A673 (cell line): Measurements from ENCODE around the gene OGFOD2. TPM values are rescaled to one million over a fixed set of nuclear protein-coding genes. Genes with fewer than 3 reads are reported as not detected.

ENCODE experiments used
- BruUV-seq: library from RNA; stranded (reverse); fragments of 400-500 nt; replicated peaks from 2 replicates; lab custom pipeline; 2021; lab: Mats Ljungman, UMichigan
- CTCF ChIA-PET: fragments of 300-600 bp; sonication (Branson Sonifier 250); formaldehyde crosslinking; loops from one replicate; lab custom pipeline; 2022; ENCODE audit warnings: antibody characterized with exemption; lab: Charles Lee
- POLR2A ChIA-PET: fragments of 300-600 bp; sonication (Branson Sonifier 250); formaldehyde crosslinking; loops from one replicate; lab custom pipeline; 2022; ENCODE audit warnings: antibody characterized with exemption; ENCODE audit not compliant: low non-redundant PET; lab: Charles Lee
- DNase-seq: peaks from one replicate; pipeline ENCODE4 v3.0.0-alpha.2; 2015; ENCODE audit warnings: low spot score
- H3K27ac ChIP-seq: fragments of 200-600 bp; sonication (generic); 2 replicates; pipeline ENCODE4 v1.5.1; 2016; ENCODE audit warnings: mixed run types, low read depth, mild to moderate bottlenecking, mixed read lengths, antibody characterized with exemption, low read length; ENCODE audit not compliant: poor library complexity, severe bottlenecking
- H3K27me3 ChIP-seq: fragments of 200-600 bp; sonication (generic); replicated peaks from 2 replicates; pipeline ENCODE4 v1.6.1; 2017; ENCODE audit warnings: mixed run types, low read depth, mild to moderate bottlenecking, mixed read lengths, antibody characterized with exemption, low read length; ENCODE audit not compliant: insufficient read depth, poor library complexity
- H3K36me3 ChIP-seq: fragments of 200-600 bp; sonication (generic); 2 replicates; pipeline ENCODE4 v1.6.1; 2016; ENCODE audit warnings: mixed run types, mild to moderate bottlenecking, mixed read lengths, antibody characterized with exemption, low read length; ENCODE audit not compliant: insufficient read depth, poor library complexity, severe bottlenecking
- H3K4me1 ChIP-seq: fragments of 200-600 bp; sonication (generic); 2 replicates; pipeline ENCODE4 v1.6.1; 2017; ENCODE audit warnings: mixed run types, mild to moderate bottlenecking, mixed read lengths, antibody characterized with exemption, low read length; ENCODE audit not compliant: insufficient read depth, poor library complexity, severe bottlenecking
- H3K4me3 ChIP-seq: fragments of 200-600 bp; sonication (generic); 2 replicates; pipeline ENCODE4 v1.5.1; 2016; ENCODE audit warnings: low read depth, mixed run types, mild to moderate bottlenecking, mixed read lengths, low read length; ENCODE audit not compliant: poor library complexity, severe bottlenecking
- H3K9me3 ChIP-seq: fragments of 200-600 bp; sonication (generic); 2 replicates; pipeline ENCODE4 v1.6.1; 2016; ENCODE audit warnings: mixed run types, low read depth, mild to moderate bottlenecking, mixed read lengths, antibody characterized with exemption, low read length; ENCODE audit not compliant: poor library complexity, severe bottlenecking
- CTCF ChIP-seq: fragments of 300-800, 200-600 bp; sonication (generic); conservative IDR thresholded peaks from 2 replicates; pipeline ENCODE4 v1.5.1; 2017; ENCODE audit warnings: low read depth, mild to moderate bottlenecking, antibody characterized with exemption, low read length, moderate library complexity, mixed read lengths
- EZH2 ChIP-seq: fragments of 200-600 bp; sonication (generic); IDR thresholded peaks from 2 replicates; pipeline ENCODE4 v1.6.1; 2017; ENCODE audit warnings: borderline replicate concordance, low read depth, mild to moderate bottlenecking, mixed read lengths, antibody characterized with exemption, low read length; ENCODE audit not compliant: poor library complexity, severe bottlenecking
- intact Hi-C: fragments of 100-400 bp; cut with micrococcal nuclease; formaldehyde crosslinking; loops from one replicate; pipeline ENCODE4 v1.10.0; 2022; ENCODE audit not compliant: unreplicated experiment
- total RNA-seq: library from RNA; stranded (reverse); gene quantifications from 2 replicates; pipeline ENCODE4 v1.2.3, GENCODE V29; 2021

Gene OGFOD2
- total RNA-seq, 1 experiment from 2014 or later: 18.2 TPM

GRCh38 chr12:122969676-122970075 lies 5.4 kb upstream of the OGFOD2 start:
- POLR2A ChIA-PET: no interaction called here
- no peak for TF ChIP-seq CTCF
- TF ChIP-seq EZH2: no peak

GRCh38 chr12:122974274-122974891 lies 661 bp upstream of the OGFOD2 start:
- POLR2A ChIA-PET: no interaction called here

More at GRCh38 chr12:122969676-122970075, 5.4 kb upstream of the OGFOD2 start:
- Histone ChIP-seq H3K27me3 (no peaks in the 10 kb centered on the region), H3K4me3 (no peak overlapping the region), H3K27ac (no peak overlapping the region), H3K4me1 (peaks cover 8% of the 10 kb centered on the region), H3K36me3 (no peaks in the 10 kb centered on the region), H3K9me3 (no peaks in the 10 kb centered on the region)
- no peak for DNase-seq
- intact Hi-C loops: loop anchor here (5.0 kb wide), 1 partner anchor 263 kb away; the partner anchor contains the start of genes MPHOSPH9 and MTRFR
- CTCF ChIA-PET: no interaction called here
- no TSS peak for BruUV-seq

GRCh38 chr12:122975790-122976647 lies 975 bp downstream of the OGFOD2 start:
- TF ChIP-seq CTCF: no peak
- TF ChIP-seq EZH2: no peak
- Histone ChIP-seq H3K9me3 (no peaks in the 10 kb centered on the region), H3K36me3 (no peaks in the 10 kb centered on the region), H3K27me3 (no peaks in the 10 kb centered on the region), H3K27ac (peak overlapping the region; percentile 99), H3K4me3 (peak overlapping the region; percentile 91), H3K4me1 (peaks cover 14% of the 10 kb centered on the region)
- BruUV-seq: no TSS peak
- CTCF ChIA-PET: no interaction called here
- POLR2A ChIA-PET: interaction anchor here (0.6 kb wide), 1 partner anchor 409 kb away, joined by 4 read pairs; no protein-coding TSS in a partner anchor
- no peak for DNase-seq
- intact Hi-C loops: no loop called here

More at GRCh38 chr12:122974274-122974891, 661 bp upstream of the OGFOD2 start:
- Histone ChIP-seq H3K27me3 (no peaks in the 10 kb centered on the region), H3K4me1 (peaks cover 10% of the 10 kb centered on the region), H3K36me3 (no peaks in the 10 kb centered on the region), H3K4me3 (peak overlapping the region; percentile 91), H3K9me3 (no peaks in the 10 kb centered on the region), H3K27ac (peak overlapping the region; percentile 99)
- no peak for TF ChIP-seq EZH2
- BruUV-seq: TSS peak; percentile 60
- intact Hi-C loops: no loop called here
- DNase-seq: peak; percentile 98
- CTCF ChIA-PET: no interaction called here
